Nephron (organoid): ENCODE results near the gene ACOT2.

ENCODE experiments used
- H3K27ac Mint-ChIP-seq, 3 experiments: 2 replicates each; pipeline ENCODE4 v1.8.0; 2020; ENCODE audit warnings: mixed read lengths in 3 of 3, mild to moderate bottlenecking in 2 of 3, moderate library complexity in 1 of 3
- H3K27me3 Mint-ChIP-seq: 2 replicates; pipeline ENCODE4 v1.8.0; 2021; ENCODE audit warnings: low read depth, mild to moderate bottlenecking, moderate library complexity, mixed read lengths
- H3K36me3 Mint-ChIP-seq: 2 replicates; pipeline ENCODE4 v1.8.0; 2020; ENCODE audit warnings: low read depth, mixed read lengths
- H3K4me1 Mint-ChIP-seq: 2 replicates; pipeline ENCODE4 v1.8.0; 2020; ENCODE audit warnings: mixed read lengths
- H3K4me3 Mint-ChIP-seq, 3 experiments: 2 replicates each; pipeline ENCODE4 v1.8.0; 2020; ENCODE audit warnings: mild to moderate bottlenecking in 3 of 3, mixed read lengths in 3 of 3, moderate library complexity in 2 of 3
- H3K9me3 Mint-ChIP-seq: 2 replicates; pipeline ENCODE4 v1.8.0; 2020; ENCODE audit warnings: mixed read lengths
- TF ChIP-seq, protein P1 (sequence below), 3 experiments: fragments of 200-600 bp; sonication (generic); IDR thresholded peaks; one replicate each; pipeline ENCODE4 v1.5.0; 2021; ENCODE audit warnings: antibody characterized with exemption in 3 of 3; ENCODE audit not compliant: unreplicated experiment in 3 of 3

Gene ACOT2

DNA sequence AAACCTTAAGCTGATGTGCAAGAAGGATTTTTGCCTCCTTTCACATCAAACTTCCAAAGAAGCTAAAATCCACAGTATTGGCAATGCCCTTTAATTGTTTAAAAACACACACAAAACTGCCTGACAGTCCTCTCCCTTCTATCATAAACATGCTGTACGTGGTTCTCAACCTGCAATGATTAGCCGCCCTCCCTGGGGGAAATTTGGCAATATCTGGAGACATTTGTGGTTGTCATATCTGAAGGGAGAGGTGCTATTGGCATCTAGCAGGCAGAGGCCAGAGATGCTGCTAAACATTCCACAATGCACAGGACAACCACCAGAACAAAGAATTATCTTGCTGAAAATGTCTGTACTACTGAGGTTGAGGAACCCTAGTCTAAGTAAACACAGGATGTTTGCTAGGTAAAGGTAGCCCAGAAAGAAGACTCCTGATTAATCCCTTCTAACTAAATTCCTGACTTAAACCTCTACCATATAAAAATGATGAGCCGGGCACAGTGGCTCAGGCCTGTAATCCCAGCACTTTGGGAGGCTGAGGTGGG, 44.5 kb downstream of the ACOT2 start:
- no peaks in the 10 kb centered on the region for H3K36me3 Mint-ChIP-seq
- H3K4me3 Mint-ChIP-seq = peak overlapping the region; percentile 90 to 92 (median 92)
- H3K27me3 Mint-ChIP-seq = peaks cover 24% of the 10 kb centered on the region
- no peaks in the 10 kb centered on the region for H3K4me1 Mint-ChIP-seq
- H3K27ac Mint-ChIP-seq = peak overlapping the region in 2 of 3 experiments; percentile 81 to 83
- H3K9me3 Mint-ChIP-seq = peaks cover under 1% of the 10 kb centered on the region
- TF ChIP-seq, protein P1, sequence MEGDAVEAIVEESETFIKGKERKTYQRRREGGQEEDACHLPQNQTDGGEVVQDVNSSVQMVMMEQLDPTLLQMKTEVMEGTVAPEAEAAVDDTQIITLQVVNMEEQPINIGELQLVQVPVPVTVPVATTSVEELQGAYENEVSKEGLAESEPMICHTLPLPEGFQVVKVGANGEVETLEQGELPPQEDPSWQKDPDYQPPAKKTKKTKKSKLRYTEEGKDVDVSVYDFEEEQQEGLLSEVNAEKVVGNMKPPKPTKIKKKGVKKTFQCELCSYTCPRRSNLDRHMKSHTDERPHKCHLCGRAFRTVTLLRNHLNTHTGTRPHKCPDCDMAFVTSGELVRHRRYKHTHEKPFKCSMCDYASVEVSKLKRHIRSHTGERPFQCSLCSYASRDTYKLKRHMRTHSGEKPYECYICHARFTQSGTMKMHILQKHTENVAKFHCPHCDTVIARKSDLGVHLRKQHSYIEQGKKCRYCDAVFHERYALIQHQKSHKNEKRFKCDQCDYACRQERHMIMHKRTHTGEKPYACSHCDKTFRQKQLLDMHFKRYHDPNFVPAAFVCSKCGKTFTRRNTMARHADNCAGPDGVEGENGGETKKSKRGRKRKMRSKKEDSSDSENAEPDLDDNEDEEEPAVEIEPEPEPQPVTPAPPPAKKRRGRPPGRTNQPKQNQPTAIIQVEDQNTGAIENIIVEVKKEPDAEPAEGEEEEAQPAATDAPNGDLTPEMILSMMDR (IDR thresholded peaks at IDR 0.05; ENCODE audit: unreplicated experiment in 3 of 3) = no peak

DNA sequence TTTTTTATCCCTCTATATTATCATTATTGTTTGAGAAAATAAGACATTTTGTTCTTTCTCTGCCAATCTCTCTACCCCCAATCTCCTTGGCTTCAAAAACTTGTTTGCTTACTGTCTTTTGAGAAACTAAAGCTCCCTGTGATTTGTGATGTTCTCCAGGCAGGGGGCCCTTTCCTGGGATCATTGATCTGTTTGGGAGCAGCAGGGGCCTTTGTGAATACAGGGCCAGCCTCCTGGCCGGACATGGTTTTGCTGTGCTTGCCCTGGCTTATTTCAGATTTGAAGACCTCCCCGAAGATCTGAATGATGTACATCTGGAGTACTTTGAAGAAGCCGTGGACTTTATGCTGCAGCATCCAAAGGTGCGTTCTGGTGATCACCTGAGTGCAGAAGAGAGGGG, 47.8 kb downstream of the ACOT2 start:
- Mint-ChIP-seq H3K4me1 (no peaks in the 10 kb centered on the region), H3K36me3 (no peaks in the 10 kb centered on the region), H3K4me3 (no peak overlapping the region), H3K9me3 (no peaks in the 10 kb centered on the region), H3K27ac (no peak overlapping the region), H3K27me3 (peaks cover 10% of the 10 kb centered on the region)
- TF ChIP-seq, protein P1 (IDR thresholded peaks at IDR 0.05; ENCODE audit: unreplicated experiment in 3 of 3) = no peak

DNA sequence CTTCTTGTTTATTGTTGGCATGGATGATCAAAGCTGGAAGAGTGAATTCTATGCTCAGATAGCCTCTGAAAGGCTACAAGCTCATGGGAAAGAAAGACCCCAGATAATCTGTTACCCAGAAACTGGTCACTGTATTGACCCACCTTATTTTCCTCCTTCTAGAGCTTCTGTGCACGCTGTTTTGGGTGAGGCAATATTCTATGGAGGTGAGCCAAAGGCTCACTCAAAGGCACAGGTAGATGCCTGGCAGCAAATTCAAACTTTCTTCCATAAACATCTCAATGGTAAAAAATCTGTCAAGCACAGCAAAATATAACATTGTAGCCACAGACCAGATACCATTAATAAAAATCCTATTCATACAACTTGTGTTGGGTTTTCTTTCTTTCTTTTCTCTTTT, 50.5 kb downstream of the ACOT2 start:
- Mint-ChIP-seq H3K27ac (no peak overlapping the region), H3K36me3 (no peaks in the 10 kb centered on the region), H3K9me3 (no peaks in the 10 kb centered on the region), H3K4me1 (no peaks in the 10 kb centered on the region), H3K27me3 (no peaks in the 10 kb centered on the region), H3K4me3 (no peak overlapping the region)
- TF ChIP-seq, protein P1 (IDR thresholded peaks at IDR 0.05; ENCODE audit: unreplicated experiment in 3 of 3) = no peak

DNA sequence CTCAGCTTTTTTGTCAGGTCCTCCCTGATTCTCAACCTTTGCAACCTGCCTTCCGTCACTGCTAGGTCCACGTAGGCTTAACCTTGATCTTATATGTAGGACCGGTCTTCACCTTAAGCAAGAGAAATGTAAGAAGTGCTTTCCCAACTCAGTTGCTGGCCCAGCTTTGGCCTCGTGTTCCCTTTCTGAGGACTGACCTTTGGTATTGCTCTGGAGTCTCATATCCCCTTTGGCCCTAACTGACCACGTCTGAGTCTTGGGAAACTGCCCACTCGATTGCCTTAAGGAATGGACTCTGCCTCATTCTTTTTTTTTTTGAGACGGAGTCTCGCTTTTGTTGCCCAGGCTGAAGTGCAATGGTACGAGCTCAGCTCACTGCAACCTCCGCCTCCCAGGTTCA, 51.3 kb downstream of the ACOT2 start:
- Mint-ChIP-seq H3K27me3 (no peaks in the 10 kb centered on the region), H3K4me3 (no peak overlapping the region)
- TF ChIP-seq, protein P1 (IDR thresholded peaks at IDR 0.05; ENCODE audit: unreplicated experiment in 3 of 3) = no peak

DNA sequence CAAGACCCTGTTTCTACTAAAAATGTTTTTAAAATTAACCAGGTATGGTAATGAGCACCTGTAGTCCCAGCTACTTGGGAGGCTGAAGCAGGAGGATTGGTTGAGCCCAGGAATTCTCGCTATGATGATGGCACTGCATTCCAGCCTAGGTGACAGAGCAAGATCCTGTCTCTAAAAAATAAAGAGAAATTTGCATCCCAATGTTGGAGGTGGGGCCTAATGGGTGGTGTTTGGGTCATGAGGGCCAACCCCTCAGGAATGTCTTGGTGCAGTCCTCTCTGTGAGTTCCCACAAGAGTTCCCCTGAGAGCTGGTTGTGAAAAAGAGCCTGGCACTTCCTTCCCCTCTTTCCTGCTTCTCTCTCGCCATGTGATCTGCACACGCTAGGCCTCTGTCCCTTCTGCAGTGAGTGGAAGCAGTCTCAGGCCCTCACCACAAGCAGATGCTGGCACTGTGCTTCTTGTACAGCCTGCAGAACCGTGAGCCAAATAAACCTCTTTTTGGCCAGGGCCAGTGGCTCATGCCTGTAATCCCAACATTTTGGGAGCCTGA, 54.6 kb downstream of the ACOT2 start:
- Mint-ChIP-seq H3K4me1 (peaks cover 8% of the 10 kb centered on the region), H3K4me3 (no peak overlapping the region), H3K9me3 (no peaks in the 10 kb centered on the region), H3K27me3 (no peaks in the 10 kb centered on the region), H3K36me3 (no peaks in the 10 kb centered on the region), H3K27ac (no peak overlapping the region)
- TF ChIP-seq, protein P1 (IDR thresholded peaks at IDR 0.05; ENCODE audit: unreplicated experiment in 3 of 3) = no peak

More for the DNA sequence above, 51.3 kb downstream of the ACOT2 start:
- Mint-ChIP-seq H3K27ac (no peak overlapping the region), H3K9me3 (no peaks in the 10 kb centered on the region), H3K36me3 (no peaks in the 10 kb centered on the region), H3K4me1 (no peaks in the 10 kb centered on the region)
